HG03066 (cell line): ENCODE data around the gene TPM4.

Source experiments
- ATAC-seq: cut with Tn5 transposase; IDR thresholded peaks from one replicate; pipeline ENCODE4 v1.9.1; 2021; ENCODE audit warnings: low read depth; ENCODE audit not compliant: unreplicated experiment

The TPM4 gene

GRCh38 chr19:16041299-16041990 lies 34.9 kb upstream of the TPM4 start:
- no peak for ATAC-seq

- ATAC-seq = no peak
Measured at GRCh38 chr19:16041991-16042386, 34.3 kb upstream of the TPM4 start.

GRCh38 chr19:16042533-16043085 lies 33.7 kb upstream of the TPM4 start:
- no peak for ATAC-seq

DNA sequence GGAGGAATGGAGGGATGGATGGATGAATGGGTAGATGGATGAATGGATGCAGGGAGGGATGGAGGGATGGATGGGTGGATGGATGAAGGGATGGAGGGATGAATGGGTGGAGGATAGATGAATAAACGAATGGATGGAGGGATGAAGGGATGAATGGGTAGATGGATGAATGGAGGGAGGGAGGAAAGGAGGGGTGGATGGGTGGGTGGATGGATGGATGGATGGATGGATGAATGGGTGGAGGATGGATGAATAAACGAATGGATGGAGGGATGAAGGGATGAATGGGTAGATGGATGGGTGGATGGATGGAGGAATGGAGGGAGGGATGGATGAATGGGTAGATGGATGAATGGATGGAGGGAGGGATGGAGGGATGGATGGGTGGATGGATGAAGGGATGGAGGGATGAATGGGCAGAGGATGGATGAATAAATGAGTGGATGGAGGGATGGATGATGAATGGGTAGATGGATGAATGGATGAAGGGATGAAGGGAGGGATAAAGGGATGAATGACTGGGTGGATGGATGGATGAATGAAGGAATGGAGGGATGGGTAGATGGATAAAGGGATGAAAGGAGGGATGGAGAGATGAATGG lies 33.0 kb upstream of the TPM4 start:
- no peak for ATAC-seq

GRCh38 chr19:16044746-16045145 lies 31.5 kb upstream of the TPM4 start:
- no peak for ATAC-seq

DNA sequence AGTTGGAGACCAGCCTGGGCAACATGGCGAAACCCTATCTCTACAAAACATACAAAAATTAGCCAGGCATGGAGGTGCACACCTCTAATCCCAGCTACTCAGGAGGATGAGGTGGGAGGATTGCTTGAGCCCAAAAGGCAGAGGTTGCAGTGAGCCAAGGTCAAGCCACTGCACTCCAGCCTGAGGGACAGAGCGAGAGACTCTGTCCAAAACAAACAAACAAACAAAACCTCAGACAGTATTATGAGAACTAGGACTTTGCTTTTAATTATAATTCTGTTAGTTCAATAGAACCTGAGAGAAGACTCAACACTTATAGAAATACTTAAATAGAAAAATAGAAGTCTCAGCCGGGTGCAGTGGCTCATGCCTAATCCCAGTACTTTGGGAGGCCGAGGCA lies 31.1 kb upstream of the TPM4 start:
- no peak for ATAC-seq

- no peak for ATAC-seq
Measured at GRCh38 chr19:16045893-16046292, 30.4 kb upstream of the TPM4 start.

DNA sequence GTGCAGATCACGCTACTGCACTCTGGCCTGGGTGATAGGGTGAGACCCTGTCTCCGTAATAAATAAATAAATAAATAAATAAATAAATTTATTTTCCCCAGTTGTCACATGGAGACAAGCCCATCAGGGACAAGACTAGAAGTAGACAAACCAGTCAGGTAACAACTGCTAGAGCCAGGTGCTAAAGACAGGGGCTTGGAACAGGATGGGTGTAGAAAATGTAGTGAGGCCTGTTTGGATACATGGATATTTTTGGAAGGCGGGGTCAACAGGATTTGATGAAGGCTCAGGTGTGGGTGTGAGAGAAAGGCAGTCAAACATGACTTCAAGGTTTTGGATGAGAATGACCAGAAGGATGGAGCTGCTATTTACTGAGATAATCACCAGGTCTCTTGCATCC lies 27.7 kb upstream of the TPM4 start:
- ATAC-seq = no peak

DNA sequence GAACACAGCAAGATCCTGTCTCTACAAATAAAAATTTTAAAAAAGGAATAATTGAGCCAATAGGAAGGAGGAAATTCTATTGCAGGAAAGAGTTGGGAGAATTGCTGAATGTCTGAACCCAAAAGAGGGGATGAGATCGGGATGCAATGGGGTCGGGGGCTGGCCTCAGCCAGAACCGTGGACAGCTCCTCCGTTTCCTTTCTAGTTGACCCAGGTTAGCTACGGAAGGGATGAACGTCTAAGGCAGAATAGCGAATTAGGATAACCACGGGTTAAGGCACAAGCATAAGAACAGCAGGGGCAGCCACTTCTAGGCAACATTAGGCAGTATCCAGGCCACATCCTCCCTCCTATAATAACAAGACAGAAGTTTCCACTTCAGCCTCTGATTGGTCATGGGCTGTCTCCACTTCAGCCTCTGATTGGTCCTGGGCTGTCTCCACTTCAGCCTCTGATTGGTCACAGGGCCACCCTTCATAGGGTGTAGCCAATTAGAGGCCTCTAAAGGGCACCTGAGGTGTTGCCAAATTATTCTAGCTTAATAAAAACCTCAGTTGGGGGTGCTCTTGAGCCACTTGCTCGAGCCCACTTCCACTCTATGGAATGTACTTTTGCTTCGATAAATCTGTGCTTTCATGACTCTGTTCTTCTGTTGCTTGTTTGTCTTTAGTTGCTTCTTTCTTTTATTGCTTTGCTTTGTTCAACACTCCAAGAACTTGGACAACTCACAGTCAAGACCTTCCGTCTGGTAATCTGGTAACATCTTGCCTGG lies 24.9 kb upstream of the TPM4 start:
- no peak for ATAC-seq

DNA sequence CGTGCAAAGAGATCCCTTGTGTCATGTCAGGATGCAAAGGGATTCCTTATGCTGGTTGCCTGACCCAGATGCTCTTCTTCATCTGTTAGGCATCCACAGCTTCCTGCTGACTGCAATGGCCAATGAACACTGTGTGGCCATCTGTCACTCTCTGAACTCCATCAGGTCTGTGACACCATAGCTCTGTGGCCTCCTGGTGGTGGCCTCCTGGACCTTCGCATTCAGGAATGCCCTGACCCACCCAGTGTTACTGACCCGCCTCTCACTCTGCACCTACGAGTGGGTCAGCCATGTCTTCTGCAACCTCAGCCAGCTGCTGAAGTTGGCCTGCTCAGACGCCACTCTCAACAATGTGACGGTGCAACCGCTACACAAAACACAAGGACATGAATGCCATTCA lies 23.9 kb upstream of the TPM4 start:
- no peak for ATAC-seq

- no peak for ATAC-seq
Measured at GRCh38 chr19:16057062-16057461, 19.2 kb upstream of the TPM4 start.

DNA sequence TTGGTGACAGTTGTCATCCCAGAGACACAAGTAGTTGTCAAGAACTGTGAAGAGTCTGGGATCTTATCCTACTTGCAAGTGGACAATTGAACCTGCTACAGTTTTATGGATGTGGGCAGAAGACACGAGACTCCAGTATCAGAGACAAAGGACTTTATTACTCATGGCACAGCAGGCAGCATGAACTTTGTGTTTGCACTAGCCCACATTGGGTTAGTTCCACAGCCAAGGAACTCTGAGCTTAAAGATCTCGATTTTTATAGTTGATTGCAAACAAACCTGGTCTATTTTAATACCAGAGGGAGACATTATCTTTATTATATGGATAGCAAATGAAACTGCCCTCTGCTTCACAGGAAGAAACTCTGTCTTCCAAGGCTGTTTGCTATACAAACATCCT lies 16.0 kb upstream of the TPM4 start:
- no peak for ATAC-seq

DNA sequence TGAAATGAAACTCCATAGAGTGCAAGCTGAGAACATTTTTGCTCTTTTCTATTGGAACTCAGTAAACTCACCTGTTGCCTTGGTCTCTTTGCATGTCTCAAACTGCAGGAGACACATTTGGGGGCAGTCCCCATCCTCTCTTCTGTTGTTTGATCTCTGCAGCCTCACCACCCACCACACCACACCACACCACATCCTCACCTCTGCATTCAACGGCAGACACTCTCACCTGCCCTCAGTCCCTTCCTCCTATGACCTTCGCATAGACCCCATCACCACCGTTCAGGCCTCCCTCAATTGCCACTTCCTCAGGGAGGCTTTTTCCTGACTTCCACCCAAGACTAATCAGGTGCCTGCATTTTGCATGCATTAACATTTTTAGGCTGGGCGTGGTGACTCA lies 14.4 kb upstream of the TPM4 start:
- no peak for ATAC-seq

- no peak for ATAC-seq
Measured at GRCh38 chr19:16062789-16063188, 13.5 kb upstream of the TPM4 start.

- no peak for ATAC-seq
Measured at GRCh38 chr19:16064209-16064889, 11.9 kb upstream of the TPM4 start.

DNA sequence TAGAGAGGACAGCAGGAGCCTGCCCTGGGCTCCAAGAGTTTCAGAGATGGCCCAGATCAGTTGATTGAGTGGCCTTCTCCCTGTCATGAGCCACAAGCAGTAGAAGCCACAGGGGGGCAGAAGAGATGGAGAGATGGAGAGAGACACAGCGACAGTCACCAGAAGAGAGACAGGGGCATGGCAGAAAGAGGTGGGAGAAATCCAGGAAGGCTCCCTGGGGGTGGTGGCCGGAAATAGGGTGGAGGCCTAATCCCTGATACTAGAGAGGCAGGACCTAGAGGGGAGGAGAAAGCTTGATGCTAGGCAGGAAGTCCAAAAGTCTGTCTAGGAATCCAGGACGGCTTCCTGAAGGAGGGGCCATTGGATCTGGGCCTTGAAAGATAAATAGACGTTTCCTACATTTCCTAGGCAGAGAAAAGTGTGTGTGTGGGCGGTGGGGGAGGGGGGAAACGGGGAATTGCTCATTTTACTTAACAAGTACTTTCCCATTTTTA lies 9.6 kb upstream of the TPM4 start:
- ATAC-seq = no peak

DNA sequence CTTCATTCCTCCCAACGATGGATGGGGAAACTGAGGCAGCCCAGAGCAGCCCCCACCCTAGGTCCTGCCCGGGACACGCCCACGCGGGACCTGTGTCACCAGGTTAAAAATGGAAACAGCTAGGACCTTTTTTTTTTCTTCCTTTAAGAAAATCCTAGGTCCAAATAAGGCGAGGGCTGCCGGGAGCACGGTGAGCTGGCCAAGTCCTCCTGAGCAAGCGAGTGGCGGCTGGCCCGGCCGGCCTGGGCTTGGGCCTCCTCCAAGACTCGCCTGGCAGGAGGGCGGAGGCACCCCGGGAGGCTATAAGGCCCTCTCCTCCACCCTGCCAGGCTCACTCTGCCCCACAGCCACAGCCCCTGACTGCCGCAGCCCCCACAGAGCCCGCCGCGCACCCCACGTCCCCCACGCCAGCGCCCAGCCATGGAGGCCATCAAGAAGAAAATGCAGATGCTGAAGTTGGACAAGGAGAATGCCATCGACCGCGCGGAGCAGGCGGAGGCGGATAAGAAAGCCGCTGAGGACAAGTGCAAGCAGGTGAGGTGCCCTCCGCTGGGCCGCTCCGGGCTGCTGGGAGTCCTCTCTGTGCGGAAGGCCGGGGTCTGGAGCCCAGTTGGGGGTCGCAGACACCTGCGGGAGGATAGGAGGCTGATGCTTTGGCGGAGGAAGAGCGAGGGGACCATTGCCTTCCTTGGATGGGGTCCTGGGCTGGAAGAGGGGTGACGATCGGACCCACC lies 8.9 kb upstream of the TPM4 start:
- no peak for ATAC-seq

DNA sequence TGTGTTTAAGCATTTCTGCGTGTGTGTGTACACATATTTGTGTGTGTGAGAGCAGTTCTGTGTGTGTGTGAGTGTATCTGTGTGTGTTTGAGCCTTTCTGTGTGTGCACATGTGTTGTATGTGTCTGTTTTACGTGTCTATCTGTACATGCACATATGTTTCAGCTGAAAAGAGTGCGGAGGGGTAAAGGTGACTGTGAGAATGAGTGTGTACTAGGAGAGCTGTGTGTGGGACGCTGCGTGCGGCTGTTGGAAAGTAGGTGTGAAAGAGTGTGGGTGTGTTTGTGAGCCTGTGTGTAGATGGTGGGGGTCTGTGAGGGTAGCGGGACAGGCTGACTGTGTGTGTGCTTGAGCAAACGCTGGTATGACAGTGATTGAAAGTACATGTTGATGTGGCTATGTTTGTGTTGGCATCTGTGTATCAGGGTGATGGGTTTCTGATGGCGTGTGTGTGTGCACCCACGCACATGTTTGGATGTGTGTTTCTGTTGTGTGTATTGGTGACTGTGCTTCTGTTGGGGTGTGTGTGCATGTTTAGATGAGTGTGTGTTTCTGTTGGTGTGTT lies 7.5 kb upstream of the TPM4 start:
- ATAC-seq = no peak

- ATAC-seq = no peak
Measured at GRCh38 chr19:16069813-16070365, 6.4 kb upstream of the TPM4 start.
